ENCODE results near the gene ELOB. TPM values are rescaled to one million over a fixed set of nuclear protein-coding genes. Genes with fewer than 3 reads are reported as not detected.

Gene ELOB
- total RNA-seq, 3 donors from 2014 or later: 223 to 320 (median 298) TPM

- H3K36me3 Mint-ChIP-seq (ENCODE audit: insufficient read depth): no peaks in the 10 kb centered on the region
- peaks cover 5% of the 10 kb centered on the region for H3K27me3 Mint-ChIP-seq (ENCODE audit: low read depth)
- peak within 1 kb of the TSS; percentile 46 for H3K4me3 Mint-ChIP-seq
- ATAC-seq: peak; percentile 77 to 80
- DNase-seq: peak; percentile 32
- no peaks in the 10 kb centered on the region for H3K4me1 Mint-ChIP-seq (ENCODE audit: low read depth)
- H3K9me3 Mint-ChIP-seq: no peaks in the 10 kb centered on the region
Measured at GRCh38 chr16:2816751-2817339, 39.8 kb upstream of the ELOB start, which contains the start of gene PRSS21. TSS of gene PRSS21 (plus strand) at chr16:2817237. CDS start at chr16:2817269, 32 bp downstream.

GRCh38 chr16:2815299-2815771 is 38.3 kb upstream of the ELOB start:
- no peak for ATAC-seq
- H3K27me3 Mint-ChIP-seq (ENCODE audit: low read depth): peaks cover 9% of the 10 kb centered on the region
- H3K4me3 Mint-ChIP-seq: no peak overlapping the region
- H3K9me3 Mint-ChIP-seq: no peaks in the 10 kb centered on the region
- DNase-seq: no peak
- no peaks in the 10 kb centered on the region for H3K4me1 Mint-ChIP-seq (ENCODE audit: low read depth)
- no peaks in the 10 kb centered on the region for H3K36me3 Mint-ChIP-seq (ENCODE audit: insufficient read depth)

GRCh38 chr16:2814551-2815298 is 37.6 kb upstream of the ELOB start:
- no peak for DNase-seq
- no peak overlapping the region for H3K4me3 Mint-ChIP-seq
- H3K4me1 Mint-ChIP-seq (ENCODE audit: low read depth): no peaks in the 10 kb centered on the region
- H3K9me3 Mint-ChIP-seq: no peaks in the 10 kb centered on the region
- no peaks in the 10 kb centered on the region for H3K36me3 Mint-ChIP-seq (ENCODE audit: insufficient read depth)
- peaks cover 12% of the 10 kb centered on the region for H3K27me3 Mint-ChIP-seq (ENCODE audit: low read depth)
- no peak for ATAC-seq

- H3K27me3 Mint-ChIP-seq (ENCODE audit: low read depth): peaks cover 11% of the 10 kb centered on the region
- DNase-seq (no peak), ATAC-seq (no peak)
- no peaks in the 10 kb centered on the region for H3K9me3 Mint-ChIP-seq
- no peak overlapping the region for H3K4me3 Mint-ChIP-seq
- no peaks in the 10 kb centered on the region for H3K4me1 Mint-ChIP-seq (ENCODE audit: low read depth)
- H3K36me3 Mint-ChIP-seq (ENCODE audit: insufficient read depth): no peaks in the 10 kb centered on the region
Measured at GRCh38 chr16:2813771-2814221, 36.7 kb upstream of the ELOB start.

- no peaks in the 10 kb centered on the region for H3K9me3 Mint-ChIP-seq
- peaks cover 18% of the 10 kb centered on the region for H3K27me3 Mint-ChIP-seq (ENCODE audit: low read depth)
- H3K36me3 Mint-ChIP-seq (ENCODE audit: insufficient read depth): no peaks in the 10 kb centered on the region
- H3K4me3 Mint-ChIP-seq: no peak overlapping the region
- H3K4me1 Mint-ChIP-seq (ENCODE audit: low read depth): no peaks in the 10 kb centered on the region
- DNase-seq (no peak), ATAC-seq (no peak)
Measured at GRCh38 chr16:2811703-2812471, 34.8 kb upstream of the ELOB start.

GRCh38 chr16:2810651-2811050 is 33.6 kb upstream of the ELOB start:
- Mint-ChIP-seq H3K36me3 (ENCODE audit: insufficient read depth) (no peaks in the 10 kb centered on the region), H3K27me3 (ENCODE audit: low read depth) (peaks cover 23% of the 10 kb centered on the region), H3K9me3 (no peaks in the 10 kb centered on the region), H3K4me3 (no peak overlapping the region), H3K4me1 (ENCODE audit: low read depth) (no peaks in the 10 kb centered on the region)
- ATAC-seq (no peak), DNase-seq (no peak)

GRCh38 chr16:2809149-2809760 is 32.2 kb upstream of the ELOB start:
- H3K36me3 Mint-ChIP-seq (ENCODE audit: insufficient read depth): no peaks in the 10 kb centered on the region
- H3K4me3 Mint-ChIP-seq: no peak overlapping the region
- no peaks in the 10 kb centered on the region for H3K9me3 Mint-ChIP-seq
- no peak for DNase-seq
- peaks cover 24% of the 10 kb centered on the region for H3K27me3 Mint-ChIP-seq (ENCODE audit: low read depth)
- no peak for ATAC-seq
- no peaks in the 10 kb centered on the region for H3K4me1 Mint-ChIP-seq (ENCODE audit: low read depth)

- Mint-ChIP-seq H3K4me3 (no peak overlapping the region), H3K27me3 (ENCODE audit: low read depth) (peaks cover 23% of the 10 kb centered on the region), H3K36me3 (ENCODE audit: insufficient read depth) (no peaks in the 10 kb centered on the region), H3K4me1 (ENCODE audit: low read depth) (no peaks in the 10 kb centered on the region), H3K9me3 (peaks cover 8% of the 10 kb centered on the region)
- no peak for DNase-seq
- ATAC-seq: no peak
Measured at GRCh38 chr16:2808181-2808580, 31.1 kb upstream of the ELOB start.

- Mint-ChIP-seq H3K36me3 (ENCODE audit: insufficient read depth) (no peaks in the 10 kb centered on the region), H3K27me3 (ENCODE audit: low read depth) (peaks cover 19% of the 10 kb centered on the region), H3K4me3 (no peak overlapping the region), H3K9me3 (peaks cover 12% of the 10 kb centered on the region), H3K4me1 (ENCODE audit: low read depth) (no peaks in the 10 kb centered on the region)
- ATAC-seq: no peak
- DNase-seq: no peak
Measured at GRCh38 chr16:2806286-2806685, 29.2 kb upstream of the ELOB start.

GRCh38 chr16:2804728-2805127 is 27.6 kb upstream of the ELOB start:
- no peaks in the 10 kb centered on the region for H3K36me3 Mint-ChIP-seq (ENCODE audit: insufficient read depth)
- H3K27me3 Mint-ChIP-seq (ENCODE audit: low read depth): peaks cover 14% of the 10 kb centered on the region
- ATAC-seq (no peak), DNase-seq (no peak)
- no peak overlapping the region for H3K4me3 Mint-ChIP-seq
- H3K9me3 Mint-ChIP-seq: peaks cover 12% of the 10 kb centered on the region
- H3K4me1 Mint-ChIP-seq (ENCODE audit: low read depth): no peaks in the 10 kb centered on the region

- no peak for DNase-seq
- Mint-ChIP-seq H3K4me3 (no peak overlapping the region), H3K36me3 (ENCODE audit: insufficient read depth) (no peaks in the 10 kb centered on the region), H3K27me3 (ENCODE audit: low read depth) (peaks cover 14% of the 10 kb centered on the region), H3K9me3 (peaks cover 12% of the 10 kb centered on the region), H3K4me1 (ENCODE audit: low read depth) (no peaks in the 10 kb centered on the region)
- no peak for ATAC-seq
Measured at GRCh38 chr16:2803545-2804195, 26.6 kb upstream of the ELOB start.

GRCh38 chr16:2799859-2800226 is 22.8 kb upstream of the ELOB start:
- H3K4me3 Mint-ChIP-seq: no peak overlapping the region
- peaks cover 12% of the 10 kb centered on the region for H3K9me3 Mint-ChIP-seq
- H3K4me1 Mint-ChIP-seq (ENCODE audit: low read depth): no peaks in the 10 kb centered on the region
- ATAC-seq (no peak), DNase-seq (no peak)
- H3K27me3 Mint-ChIP-seq (ENCODE audit: low read depth): peaks cover 3% of the 10 kb centered on the region
- H3K36me3 Mint-ChIP-seq (ENCODE audit: insufficient read depth): no peaks in the 10 kb centered on the region

GRCh38 chr16:2799205-2799858 is 22.3 kb upstream of the ELOB start:
- no peaks in the 10 kb centered on the region for H3K36me3 Mint-ChIP-seq (ENCODE audit: insufficient read depth)
- no peak for DNase-seq
- H3K27me3 Mint-ChIP-seq (ENCODE audit: low read depth): peaks cover 8% of the 10 kb centered on the region
- H3K4me1 Mint-ChIP-seq (ENCODE audit: low read depth): no peaks in the 10 kb centered on the region
- ATAC-seq: no peak
- H3K4me3 Mint-ChIP-seq: no peak overlapping the region
- peaks cover 12% of the 10 kb centered on the region for H3K9me3 Mint-ChIP-seq
